ENCODE measurements around the gene OBP2A. TPM values are rescaled to one million over a fixed set of nuclear protein-coding genes. Genes with fewer than 3 reads are reported as not detected.

The OBP2A gene
- polyA plus RNA-seq, 3 donors, result not detected

DNA sequence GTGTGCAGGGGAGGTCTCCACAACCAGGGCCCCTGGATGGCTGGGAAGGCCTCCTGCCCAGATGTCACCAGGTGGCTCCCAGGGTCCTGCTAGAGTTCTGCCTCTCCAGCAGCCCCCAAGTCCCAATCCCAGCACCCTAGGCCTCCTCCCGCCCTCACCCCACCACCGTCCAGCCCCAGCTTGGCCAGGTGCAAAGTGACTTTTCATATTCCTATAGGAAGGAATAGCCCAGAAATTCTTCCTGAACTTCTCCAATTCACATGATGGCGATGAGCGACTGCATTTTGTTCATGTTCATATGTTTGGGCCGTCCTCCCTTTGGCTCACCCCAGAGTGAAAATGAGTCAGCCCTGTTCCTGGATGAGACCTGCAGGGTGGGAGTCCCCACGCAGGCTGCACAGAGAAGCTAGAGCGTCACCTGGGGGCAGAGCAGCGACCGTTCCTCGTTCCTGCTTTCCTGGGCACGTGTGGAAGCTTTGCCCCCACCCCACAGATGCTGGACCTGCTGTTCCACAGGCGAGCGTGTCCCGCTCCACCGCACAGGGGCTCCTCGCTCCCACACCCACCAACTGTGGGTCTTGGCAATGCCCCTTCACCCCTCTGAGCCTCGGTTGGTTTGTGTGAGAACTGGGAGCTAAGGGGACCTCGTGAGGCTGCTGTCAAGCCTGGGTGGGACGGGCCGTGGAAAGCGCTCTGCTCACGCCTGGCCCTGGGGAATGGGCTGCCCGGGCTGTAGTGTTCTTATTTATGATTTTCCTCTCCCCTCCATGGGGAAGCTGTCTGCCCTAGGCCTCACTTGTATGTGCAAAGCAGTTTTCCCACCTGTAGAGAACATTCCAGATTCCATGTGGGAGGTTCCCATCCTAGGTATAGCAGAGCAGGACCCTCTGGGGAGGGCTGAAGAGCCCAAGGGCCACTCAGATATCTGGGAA lies 38.6 kb upstream of the OBP2A start:
- H3K27ac ChIP-seq (ENCODE audit: low read depth in 1 of 2, low read length in 2 of 2), result no peak overlapping the region
- Mint-ChIP-seq H3K27ac (no peak overlapping the region), H3K9me3 (peaks cover 0 to 22% (median 11%) of the 10 kb centered on the region in 7 donors), H3K27me3 (ENCODE audit: low read depth in 3 of 3) (peaks cover 2 to 10% (median 2%) of the 10 kb centered on the region in 3 donors), H3K4me1 (peaks cover 12% of the 10 kb centered on the region), H3K36me3 (peaks cover 22 to 30% of the 10 kb centered on the region in 2 donors), H3K4me3 (no peak overlapping the region)
- intact Hi-C loops (cut with micrococcal nuclease), result no loop called here
- no peaks in the 10 kb centered on the region for H3K27me3 ChIP-seq (ENCODE audit: control insufficient read depth in 2 of 2, insufficient read depth in 2 of 2, low read length in 2 of 2)
- H2AFZ ChIP-seq (ENCODE audit: insufficient read depth, low read depth, low read length, poor library complexity, severe bottlenecking), result no peak overlapping the region
- peaks cover 18% of the 10 kb centered on the region for H4K20me1 ChIP-seq (ENCODE audit: insufficient read depth, low read length)
- H3K79me2 ChIP-seq (ENCODE audit: insufficient read depth, low read length), result no peaks in the 10 kb centered on the region
- no peak for DNase-seq
- H3K9ac ChIP-seq (ENCODE audit: insufficient read depth, low read length, poor library complexity, severe bottlenecking), result no peak overlapping the region
- H3K4me3 ChIP-seq (replicated peaks in 1 of 3; ENCODE audit: low read depth in 2 of 3, low read length in 3 of 3), result no peak overlapping the region
- TF ChIP-seq, protein P1, sequence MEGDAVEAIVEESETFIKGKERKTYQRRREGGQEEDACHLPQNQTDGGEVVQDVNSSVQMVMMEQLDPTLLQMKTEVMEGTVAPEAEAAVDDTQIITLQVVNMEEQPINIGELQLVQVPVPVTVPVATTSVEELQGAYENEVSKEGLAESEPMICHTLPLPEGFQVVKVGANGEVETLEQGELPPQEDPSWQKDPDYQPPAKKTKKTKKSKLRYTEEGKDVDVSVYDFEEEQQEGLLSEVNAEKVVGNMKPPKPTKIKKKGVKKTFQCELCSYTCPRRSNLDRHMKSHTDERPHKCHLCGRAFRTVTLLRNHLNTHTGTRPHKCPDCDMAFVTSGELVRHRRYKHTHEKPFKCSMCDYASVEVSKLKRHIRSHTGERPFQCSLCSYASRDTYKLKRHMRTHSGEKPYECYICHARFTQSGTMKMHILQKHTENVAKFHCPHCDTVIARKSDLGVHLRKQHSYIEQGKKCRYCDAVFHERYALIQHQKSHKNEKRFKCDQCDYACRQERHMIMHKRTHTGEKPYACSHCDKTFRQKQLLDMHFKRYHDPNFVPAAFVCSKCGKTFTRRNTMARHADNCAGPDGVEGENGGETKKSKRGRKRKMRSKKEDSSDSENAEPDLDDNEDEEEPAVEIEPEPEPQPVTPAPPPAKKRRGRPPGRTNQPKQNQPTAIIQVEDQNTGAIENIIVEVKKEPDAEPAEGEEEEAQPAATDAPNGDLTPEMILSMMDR (IDR thresholded peaks at IDR 0.05), result no peak
- no peak overlapping the region for H3K4me2 ChIP-seq (replicated peaks; ENCODE audit: extremely low read depth, low read length, poor library complexity, severe bottlenecking)
- peaks cover 0 to 6% of the 10 kb centered on the region in 2 donors for H3K9me3 ChIP-seq (replicated peaks in 1 of 2; ENCODE audit: control insufficient read depth in 1 of 2, insufficient read depth in 1 of 2, low read length in 2 of 2)
- no peaks in the 10 kb centered on the region for H3K4me1 ChIP-seq (ENCODE audit: control insufficient read depth in 1 of 2, insufficient read depth in 2 of 2, low read length in 2 of 2)
- whole genome bisulfite sequencing (ENCODE audit: insufficient coverage), result 95% methylated on average over 6 of the region's 23 CpGs
- H3K36me3 ChIP-seq (replicated peaks in 1 of 2; ENCODE audit: control insufficient read depth in 1 of 2, insufficient read depth in 2 of 2, low read length in 2 of 2), result peaks cover 17 to 26% of the 10 kb centered on the region in 2 donors

DNA sequence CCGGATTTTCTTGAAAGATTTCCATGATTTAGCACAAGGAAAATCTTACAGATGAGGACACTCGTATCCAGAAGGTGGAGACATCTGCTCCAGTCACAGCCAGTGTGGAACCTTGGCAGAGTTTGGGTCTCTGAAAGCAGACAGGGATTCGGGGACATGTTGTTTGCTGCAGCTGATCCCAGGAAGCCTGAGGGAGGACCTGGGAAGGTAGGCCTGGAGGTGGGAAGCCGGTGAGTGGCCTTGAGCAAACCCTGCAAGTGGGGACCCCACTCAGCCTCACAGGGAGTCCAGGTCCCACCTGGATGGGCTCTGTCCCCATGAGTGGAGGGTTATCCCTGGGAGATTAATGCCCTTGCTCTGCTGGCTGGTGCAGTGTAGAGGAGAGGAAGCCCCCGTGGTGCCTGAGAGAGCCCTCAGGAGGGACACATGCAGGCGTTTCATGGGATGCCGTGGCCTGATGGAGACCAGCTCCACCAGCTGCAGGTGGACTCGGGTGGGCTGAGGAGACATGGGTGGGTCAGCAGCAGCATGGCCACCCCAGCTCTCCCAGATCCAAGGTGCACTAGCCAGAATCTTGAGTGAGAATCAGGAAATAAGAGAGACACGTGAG lies 37.6 kb upstream of the OBP2A start:
- peaks cover 16 to 21% of the 10 kb centered on the region in 2 donors for H3K36me3 Mint-ChIP-seq
- TF ChIP-seq, protein P1 (IDR thresholded peaks at IDR 0.05), result no peak
- H3K9ac ChIP-seq (ENCODE audit: insufficient read depth, low read length, poor library complexity, severe bottlenecking), result no peak overlapping the region
- H3K4me1 Mint-ChIP-seq, result peaks cover 8% of the 10 kb centered on the region
- peaks cover 0 to 6% of the 10 kb centered on the region in 2 donors for H3K9me3 ChIP-seq (replicated peaks in 1 of 2; ENCODE audit: control insufficient read depth in 1 of 2, insufficient read depth in 1 of 2, low read length in 2 of 2)
- no peak overlapping the region for H3K27ac Mint-ChIP-seq
- no peak overlapping the region for H3K4me3 Mint-ChIP-seq
- peaks cover 13% of the 10 kb centered on the region for H4K20me1 ChIP-seq (ENCODE audit: insufficient read depth, low read length)
- peaks cover 0 to 22% (median 11%) of the 10 kb centered on the region in 7 donors for H3K9me3 Mint-ChIP-seq
- WGBS (ENCODE audit: insufficient coverage), result 93% methylated on average over 9 of the region's 9 CpGs
- H3K4me1 ChIP-seq (ENCODE audit: control insufficient read depth in 1 of 2, insufficient read depth in 2 of 2, low read length in 2 of 2), result no peaks in the 10 kb centered on the region
- no peak overlapping the region for H3K4me3 ChIP-seq (replicated peaks in 1 of 3; ENCODE audit: low read depth in 2 of 3, low read length in 3 of 3)
- peaks cover 2 to 13% (median 3%) of the 10 kb centered on the region in 3 donors for H3K27me3 Mint-ChIP-seq (ENCODE audit: low read depth in 3 of 3)
- no peak overlapping the region for H3K4me2 ChIP-seq (replicated peaks; ENCODE audit: extremely low read depth, low read length, poor library complexity, severe bottlenecking)
- H3K79me2 ChIP-seq (ENCODE audit: insufficient read depth, low read length), result no peaks in the 10 kb centered on the region
- intact Hi-C loops (cut with micrococcal nuclease), result no loop called here
- no peak overlapping the region for H3K27ac ChIP-seq (ENCODE audit: low read depth in 1 of 2, low read length in 2 of 2)
- H3K36me3 ChIP-seq (replicated peaks in 1 of 2; ENCODE audit: control insufficient read depth in 1 of 2, insufficient read depth in 2 of 2, low read length in 2 of 2), result peaks cover 11 to 17% of the 10 kb centered on the region in 2 donors
- H3K27me3 ChIP-seq (ENCODE audit: control insufficient read depth in 2 of 2, insufficient read depth in 2 of 2, low read length in 2 of 2), result no peaks in the 10 kb centered on the region
- DNase-seq, result no peak
- H2AFZ ChIP-seq (ENCODE audit: insufficient read depth, low read depth, low read length, poor library complexity, severe bottlenecking), result no peak overlapping the region
